OCI-M1 (cell line): ENCODE results near the gene PHF24.
"Not testable (repeated sequence)": the region's sequence is repeated elsewhere in the genome, so short reads cannot be mapped to it uniquely, and the experiment has no call there.

Experiments
- DNase-seq: peaks from one replicate; lab custom pipeline; 2025; lab: John Stamatoyannopoulos, UW

Gene PHF24

DNA sequence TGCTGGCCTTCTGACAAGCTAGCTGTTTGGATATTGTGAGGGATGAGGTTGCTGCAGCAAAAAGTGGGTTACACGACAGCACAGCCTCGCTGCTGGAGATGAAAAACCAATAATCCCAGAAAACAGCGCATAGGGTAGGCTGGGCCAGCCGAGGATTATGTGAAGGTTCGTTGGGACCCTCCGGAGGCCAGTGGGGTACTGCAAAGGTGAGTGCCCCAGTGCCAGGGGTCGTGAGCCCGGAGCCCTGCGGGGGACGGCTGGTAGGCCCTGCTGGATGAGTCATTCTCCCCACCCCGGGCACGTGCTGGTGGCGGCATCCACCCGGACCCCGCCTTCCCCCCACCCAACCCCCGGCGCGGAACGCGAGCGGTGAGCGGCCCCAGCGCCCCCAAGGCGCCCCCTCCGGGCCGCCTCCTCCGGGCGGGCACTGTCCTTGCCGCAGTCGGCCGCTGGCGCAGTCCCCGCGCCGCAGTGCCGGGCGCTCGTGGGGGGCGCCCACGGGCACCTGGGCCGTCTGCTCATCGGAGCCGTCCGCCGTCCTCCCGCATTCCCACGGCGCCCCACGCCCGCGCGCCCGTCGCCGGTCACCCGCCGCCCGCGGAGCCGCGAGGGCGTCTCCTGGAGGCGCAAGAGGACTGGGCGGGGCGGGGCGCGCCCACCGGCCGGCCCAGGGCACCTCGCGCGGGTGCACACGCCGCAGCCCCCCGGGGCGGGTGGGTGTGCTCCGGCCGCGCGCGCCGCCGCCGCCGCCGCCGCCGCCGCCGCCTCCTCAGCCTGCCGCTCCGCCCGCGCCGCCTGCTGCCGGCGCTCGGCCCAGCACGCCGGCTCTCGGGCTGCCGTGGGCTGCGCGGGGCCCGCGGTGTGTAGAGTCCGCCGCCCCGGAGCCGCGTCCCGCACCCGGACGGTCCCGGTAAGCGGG is at the start of gene PHF24:
PHF24 (plus strand) TSS at position 794 of the 919 bp plus-strand sequence. CDS start 13,014 bp downstream, outside the sequence.
- DNase-seq = no peak

DNA sequence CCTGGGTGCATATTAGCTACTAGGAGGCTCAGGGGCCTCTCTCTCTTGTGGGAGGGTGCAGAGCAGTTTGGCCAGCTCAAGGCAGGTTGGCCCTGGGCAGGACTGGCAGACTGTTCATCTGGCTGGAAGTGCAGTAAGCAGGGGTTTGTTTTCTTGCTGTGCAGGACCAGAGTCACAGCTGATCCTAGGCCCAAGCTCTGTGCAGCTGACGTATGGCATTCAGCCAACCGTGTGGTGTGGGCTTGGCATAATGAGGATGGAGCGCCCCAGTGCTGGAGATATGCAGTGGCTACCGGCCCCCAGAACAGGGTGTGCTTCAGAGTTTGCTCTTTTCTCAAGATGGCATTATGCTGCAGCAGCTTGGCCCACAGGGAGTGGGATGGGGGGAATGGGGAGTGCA is 31.0 kb upstream of the PHF24 start:
- no peak for DNase-seq

DNA sequence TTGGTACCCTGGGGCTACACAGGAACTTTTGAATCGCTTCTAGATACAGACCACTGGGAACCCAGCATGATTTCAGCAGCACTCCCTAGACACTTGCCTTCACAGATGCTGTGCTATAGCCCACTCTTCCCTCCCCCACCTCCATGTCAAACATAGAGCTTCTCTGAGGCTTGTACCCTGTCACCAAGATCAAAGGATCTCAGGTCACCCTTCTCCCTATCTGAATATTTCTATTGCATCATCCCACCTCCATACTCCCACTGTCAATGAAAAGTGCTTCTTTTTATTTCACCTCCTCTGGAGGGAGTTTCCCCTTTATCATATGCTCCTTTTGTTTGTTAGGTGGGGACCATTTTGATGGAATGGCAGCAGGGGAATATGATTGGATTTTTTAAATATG is 29.2 kb upstream of the PHF24 start:
- no peak for DNase-seq

DNA sequence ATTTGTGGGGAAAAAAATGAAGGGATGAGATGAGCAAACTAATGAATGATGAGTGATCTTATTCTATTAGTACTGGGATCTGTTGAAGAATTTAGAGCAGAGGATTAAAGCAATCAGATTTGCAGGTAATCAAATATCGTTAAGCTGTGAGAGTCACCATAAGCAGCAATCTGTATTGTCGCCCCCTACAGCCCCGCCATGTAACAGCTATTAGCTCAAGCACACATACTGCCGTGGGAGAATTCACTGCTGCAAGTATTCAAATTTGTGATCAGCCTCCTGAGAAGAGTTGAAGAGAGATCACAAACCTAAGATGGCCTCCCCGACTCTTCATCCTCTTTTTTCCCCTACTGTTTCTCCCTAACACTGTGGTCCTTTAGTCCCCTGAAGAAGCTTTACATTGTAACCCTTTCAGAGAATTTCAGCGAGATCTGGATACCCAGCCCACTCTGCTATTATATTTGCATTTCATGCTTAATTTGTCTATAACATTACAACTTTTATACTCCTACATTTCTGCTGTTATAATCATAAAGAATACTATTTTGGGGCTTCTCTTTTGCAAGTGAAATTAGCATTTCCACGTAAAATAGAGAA is 28.5 kb upstream of the PHF24 start:
- peak; percentile 50 for DNase-seq

DNA sequence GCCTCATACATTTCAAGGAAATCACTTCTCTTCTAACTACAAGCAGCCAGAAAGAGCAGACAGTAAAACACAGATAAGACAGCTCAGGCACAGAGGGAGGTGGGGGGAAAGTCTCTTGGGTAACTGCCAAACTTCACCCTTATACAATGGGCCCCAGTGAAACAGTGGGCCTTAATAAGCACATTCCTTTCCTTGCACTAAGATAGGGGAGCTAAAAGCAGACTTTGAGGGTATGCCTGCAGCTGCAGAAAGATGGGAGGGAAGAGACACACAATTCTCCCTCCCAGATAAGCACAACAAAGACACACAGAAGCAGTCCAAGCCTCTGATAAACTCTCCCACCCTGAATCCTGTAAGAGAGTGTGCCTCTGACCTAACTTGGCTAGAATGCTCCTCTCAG is 18.1 kb upstream of the PHF24 start:
- DNase-seq = peak; percentile 49

DNA sequence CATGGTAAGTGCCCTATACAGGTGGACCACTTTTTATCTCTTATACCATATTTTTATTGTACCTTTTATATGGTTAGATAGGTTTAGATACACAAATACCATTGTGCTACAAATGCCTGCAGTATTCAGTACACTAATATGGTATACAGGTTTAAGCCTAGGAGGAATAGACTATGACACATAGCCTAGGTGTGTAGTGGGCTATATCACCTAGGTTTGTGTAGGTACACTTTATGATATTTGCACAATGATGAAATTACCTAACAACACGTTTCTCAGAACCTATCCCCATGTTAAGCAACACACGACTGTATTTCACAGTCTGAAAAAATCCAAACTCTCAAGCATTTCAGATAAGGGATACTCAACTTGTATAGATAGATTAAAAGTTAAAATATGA is 9.6 kb upstream of the PHF24 start:
- DNase-seq = no peak

DNA sequence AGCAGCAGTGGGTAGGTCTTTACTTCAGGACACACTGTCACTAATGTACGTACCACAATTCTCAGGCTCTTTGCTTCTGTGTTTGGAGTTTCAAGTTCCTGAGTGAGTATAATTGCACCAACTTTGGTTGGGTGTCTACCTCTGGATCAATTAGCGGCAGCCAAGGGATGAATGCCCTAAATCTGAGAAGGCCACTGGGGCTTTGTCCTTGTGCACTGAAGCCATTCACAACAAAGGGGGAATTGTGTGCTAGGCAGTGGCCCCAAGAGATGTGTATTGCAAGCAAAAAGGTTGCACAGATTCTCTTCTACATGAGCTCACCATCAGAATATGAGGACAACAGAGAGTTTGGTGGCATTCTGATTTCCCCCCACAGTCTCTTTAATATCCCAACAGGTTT is 3.9 kb upstream of the PHF24 start:
- DNase-seq = no peak

DNA sequence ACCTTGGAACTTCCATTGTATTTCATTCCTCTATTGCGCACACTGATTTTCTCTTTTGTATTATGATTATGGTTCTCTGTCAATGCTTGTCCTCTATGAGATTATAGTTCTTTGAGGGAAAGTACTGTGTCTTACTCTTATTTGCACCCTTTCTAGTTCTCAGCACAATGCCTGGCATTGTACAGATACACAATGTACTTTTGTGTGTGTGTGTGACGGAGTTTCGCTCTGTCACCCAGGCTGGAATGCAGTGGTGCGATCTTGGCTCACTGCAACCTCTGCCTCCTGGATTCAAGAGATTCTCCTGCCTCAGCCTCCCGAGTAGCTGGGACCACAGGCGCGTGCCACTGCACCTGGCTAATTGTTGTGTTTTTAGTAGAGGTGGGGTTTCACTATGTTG is 2.0 kb upstream of the PHF24 start:
- not testable (repeated sequence) for DNase-seq

DNA sequence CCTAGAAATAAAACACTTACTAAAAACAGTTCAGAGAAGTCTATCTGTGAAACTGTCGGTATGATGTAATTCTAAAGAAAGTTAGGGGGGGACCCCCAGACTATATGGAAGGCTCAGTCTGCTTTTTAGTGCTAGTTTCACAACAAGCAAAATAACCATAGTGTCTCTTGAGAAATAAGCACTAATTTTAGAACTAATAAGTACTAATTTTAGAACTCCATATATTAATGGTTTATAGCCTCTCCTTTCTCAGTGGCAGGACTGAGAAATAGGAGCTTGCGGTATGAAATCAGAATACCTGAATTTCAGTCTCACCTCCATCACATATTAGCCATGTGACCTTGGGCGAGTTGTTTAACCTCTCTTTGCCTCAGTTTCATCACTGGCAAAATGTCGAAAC is 1.4 kb upstream of the PHF24 start:
- DNase-seq = no peak

DNA sequence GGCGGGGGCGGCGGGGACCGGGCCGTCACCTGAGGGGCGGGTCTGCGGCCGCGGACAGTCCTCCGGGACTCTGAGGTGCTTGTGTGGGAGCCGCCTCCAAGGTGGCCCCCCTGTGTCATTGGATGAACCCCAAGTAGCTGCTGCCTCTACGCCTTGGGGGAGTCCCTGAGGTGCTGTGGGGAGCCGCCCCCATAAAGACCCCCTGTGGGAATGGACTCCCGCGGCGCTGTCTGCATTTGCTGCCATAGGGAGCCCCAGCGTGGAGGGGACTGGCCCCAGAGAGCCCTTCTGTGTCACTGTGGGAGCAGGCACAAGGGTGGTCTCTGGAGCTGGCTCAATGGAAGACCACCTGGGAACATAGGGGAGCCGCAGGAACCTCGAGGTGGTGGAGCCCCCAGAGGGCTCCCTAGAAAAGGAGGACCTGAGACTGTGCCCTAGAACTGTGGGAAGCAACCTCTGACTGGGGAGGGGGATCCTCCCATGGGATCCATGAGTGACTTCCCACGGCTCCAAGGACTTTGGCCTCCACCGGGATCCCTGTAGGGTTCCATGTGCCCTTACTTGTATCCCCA is 412 bp downstream of the PHF24 start:
- DNase-seq = no peak

DNA sequence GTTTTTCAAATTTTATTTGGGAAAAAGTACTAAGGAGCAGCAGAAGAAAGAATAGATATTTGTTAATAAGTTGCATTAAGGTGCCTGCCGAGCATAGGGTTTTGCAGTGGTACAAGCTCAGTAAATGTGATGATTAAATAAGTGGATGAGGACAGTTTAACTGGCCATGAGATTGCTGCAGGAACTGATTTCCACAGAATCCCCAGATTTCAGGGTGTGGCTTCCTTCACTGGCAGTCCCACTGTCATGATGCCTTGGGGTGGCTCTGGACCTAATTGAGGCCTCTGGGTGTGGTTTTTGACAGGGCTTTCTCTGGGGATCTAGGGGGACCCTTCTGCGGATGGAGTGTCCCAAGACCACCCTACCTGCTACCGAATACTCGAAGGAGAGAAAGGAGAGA is 1.4 kb downstream of the PHF24 start:
- DNase-seq = no peak

DNA sequence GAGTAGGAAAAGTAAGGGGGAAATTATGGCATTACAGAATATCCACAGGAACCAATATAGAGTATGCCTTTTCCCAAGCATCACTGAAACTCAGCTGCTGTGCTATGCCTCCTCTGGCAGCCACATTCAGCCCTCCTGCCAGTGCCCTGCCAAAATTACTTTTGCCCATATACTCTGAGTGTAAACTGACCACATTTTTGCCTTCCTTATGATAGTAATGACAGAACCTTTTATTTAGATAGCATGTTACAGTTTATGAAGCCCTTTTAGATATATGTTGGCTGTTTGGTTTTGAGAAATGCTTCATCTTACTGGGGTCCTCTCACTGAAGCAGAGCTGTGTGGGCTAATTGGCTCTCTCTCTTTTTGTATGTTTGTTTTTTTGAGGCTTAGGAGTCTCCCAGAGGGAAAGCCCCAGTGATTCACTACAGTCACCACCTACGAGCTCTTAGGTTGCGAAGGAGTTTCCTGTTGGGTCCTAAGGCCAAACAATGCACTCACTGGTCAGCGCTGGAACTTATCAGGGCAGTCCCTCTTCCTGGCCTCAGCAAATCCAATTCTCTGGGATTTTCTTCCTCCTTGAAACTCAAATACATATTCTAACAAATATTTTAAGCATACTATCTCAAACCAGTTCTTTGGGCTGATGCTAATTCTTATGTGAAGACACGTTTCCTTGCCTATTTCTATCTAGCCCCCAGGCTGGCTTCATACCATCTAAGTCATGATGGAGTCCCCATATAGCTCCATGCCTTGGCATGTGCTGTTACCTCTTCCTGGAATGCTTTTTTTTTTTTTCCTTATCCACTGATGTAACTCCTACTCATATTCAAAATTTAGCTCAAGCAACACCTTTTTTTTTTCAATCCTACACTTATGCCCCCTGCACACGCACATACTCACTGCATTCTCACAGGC is 3.7 kb downstream of the PHF24 start:
- DNase-seq = no peak

DNA sequence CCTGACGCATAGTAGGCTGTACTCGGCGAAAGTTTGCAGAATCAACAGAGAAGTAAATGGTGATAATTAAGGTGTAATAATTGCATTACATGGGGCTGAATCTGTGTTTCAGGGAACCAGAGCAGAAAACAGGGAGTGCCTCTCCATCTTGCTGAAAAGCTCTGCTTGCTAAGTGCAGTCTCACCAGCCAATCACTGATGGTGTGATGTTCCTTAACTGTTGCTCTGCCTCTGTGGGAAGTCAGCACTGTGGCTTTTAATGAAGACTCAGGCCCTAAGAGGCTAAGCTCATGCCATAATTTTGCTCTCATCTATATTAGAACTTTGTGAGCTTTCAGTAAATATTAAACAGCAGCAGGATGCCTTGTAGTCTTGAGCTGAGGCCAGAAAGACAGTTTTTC is 4.5 kb downstream of the PHF24 start:
- no peak for DNase-seq

DNA sequence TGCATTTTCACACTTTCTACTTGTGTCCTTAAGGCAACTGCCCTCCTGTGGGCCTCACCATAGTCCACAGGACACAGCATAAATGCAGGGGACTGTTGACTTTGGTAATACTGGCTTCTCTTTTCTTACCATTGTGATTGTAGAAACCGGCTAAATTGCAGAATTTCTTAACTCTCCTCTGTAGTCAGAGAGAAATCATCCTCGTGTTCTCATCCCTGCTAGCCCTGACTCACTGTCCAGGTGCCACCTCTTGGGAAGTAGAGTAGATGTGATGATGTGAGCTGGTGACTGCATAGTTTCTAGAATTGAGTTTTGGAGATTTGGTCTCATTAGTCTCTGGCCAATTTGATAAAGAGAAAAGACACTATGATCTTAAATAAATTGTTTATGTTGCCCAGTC is 5.5 kb downstream of the PHF24 start:
- no peak for DNase-seq

DNA sequence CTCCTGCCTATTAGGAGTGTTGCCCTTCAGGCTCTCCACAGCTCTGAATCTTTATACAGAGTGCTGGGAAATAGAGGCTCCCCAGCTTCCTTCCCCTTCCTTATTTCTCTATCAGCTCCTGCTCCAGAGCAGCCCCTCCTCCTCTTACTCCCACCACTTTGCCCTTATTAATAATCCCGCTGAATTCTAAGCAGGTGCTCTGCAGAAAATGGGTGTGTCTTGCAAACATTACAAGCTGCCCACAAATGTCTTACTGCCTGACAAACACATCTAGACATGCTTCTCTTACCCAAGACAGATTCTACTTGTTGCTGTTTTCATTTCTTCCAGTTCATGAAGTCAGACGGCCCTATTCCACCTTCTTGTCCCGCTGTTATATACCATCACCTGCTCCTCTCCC is 6.4 kb downstream of the PHF24 start:
- DNase-seq = no peak

DNA sequence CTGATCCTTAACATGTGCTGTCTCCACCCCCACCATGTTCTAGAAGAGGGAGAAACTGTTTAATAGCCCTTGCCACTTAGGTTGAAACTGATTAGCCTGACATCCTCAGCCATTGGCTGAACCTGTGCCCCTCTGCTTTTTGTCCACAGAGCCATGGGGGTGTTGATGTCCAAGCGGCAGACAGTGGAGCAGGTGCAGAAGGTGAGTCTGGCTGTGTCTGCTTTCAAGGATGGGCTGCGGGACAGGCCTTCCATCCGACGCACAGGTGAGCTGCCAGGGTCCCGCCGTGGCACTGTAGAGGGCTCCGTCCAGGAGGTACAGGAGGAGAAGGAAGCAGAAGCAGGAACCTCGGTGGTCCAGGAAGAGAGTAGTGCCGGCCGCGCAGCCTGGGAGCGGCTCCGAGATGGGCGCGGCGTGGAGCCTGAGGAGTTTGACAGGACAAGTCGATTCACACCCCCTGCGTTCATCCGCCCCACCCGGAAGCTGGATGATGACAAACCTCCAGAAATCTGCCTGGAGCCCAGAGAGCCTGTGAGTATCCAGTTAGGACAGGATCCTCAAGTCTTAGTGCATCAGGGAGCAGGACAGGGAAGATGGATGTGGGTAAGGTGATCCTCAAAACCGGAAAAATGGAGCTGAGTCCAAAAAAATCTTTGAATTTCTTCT is 13.2 kb downstream of the PHF24 start:
- no peak for DNase-seq

DNA sequence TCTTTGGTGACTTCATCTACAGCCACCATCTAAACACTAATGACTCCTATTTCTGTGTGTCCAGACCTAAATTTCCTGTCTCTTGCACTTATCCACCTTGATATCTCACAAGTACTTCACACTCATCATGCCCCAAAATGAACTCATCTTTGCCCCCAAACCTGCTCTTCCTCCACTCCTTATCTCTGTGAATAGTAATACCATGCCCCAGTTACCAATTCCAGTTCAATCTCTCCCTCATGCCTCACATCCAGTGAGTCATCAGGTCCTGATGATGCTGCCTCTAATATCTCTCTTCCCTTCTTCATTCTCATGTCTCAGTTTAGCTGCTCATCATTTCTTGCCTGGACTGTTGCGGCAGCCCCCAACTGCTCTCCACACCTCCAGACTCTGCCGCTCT is 16.6 kb downstream of the PHF24 start:
- DNase-seq = no peak

DNA sequence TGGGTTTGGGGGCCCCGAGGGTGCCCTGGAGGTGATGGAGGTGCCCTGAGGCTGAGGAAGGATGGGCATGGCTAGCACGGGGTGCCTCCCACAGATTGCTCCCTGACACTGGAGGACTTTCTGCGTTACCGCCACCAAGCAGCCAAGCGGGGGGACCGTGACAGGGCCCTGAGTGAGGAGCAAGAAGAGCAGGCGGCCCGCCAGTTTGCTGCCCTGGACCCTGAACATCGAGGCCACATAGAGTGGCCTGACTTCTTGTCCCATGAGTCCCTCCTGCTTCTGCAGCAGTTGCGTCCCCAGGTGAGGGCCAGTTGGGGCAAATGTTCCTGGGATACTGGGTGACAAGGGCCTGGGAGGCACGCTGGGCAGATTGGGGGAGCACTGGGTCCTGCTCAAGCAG is 18.4 kb downstream of the PHF24 start:
- no peak for DNase-seq

DNA sequence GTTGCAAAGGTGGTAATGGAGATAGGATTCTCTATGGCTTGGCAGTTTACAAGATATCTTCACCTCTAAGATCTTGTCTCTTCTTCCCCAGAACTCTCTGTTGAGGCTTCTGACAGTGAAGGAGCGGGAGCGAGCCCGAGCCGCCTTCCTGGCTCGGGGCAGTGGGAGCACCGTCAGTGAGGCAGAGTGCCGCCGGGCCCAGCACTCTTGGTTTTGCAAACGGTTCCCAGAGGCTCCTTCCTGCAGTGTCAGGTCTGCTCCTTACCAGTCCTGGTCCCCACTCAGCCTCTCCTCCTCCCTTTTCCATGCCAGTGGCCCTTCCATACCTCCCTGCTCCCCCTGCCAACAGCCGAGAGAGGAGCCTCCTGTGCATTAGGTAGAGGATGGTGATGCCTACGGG is 18.9 kb downstream of the PHF24 start:
- no peak for DNase-seq

DNA sequence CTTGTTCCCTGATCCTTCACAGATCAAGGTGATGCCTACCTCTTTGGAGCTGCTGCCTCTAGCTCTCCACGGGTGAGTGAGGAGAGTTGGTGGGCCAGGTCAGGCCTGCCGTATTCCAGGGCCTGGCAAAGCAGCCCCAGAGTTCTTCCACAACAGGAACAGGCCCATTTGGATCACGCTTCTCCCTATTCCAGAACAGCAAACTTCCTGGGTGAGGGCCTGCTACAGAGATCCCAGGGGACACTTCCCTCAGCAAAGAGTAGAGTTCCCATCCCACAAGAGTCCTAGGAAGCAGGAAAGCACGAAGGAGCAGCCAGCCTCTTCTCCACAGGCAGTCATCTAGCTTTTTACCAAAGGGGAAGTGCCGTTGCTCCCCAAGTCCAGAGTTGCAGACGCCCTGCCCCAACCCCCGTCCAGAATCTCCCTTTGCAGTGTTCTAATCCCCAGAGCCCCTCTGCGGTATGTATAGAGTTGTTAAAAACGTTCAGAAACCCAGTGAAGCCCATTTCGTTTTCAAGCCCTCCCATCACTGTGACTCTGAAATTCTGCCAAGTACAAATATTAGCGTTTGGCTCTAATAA is 22.2 kb downstream of the PHF24 start:
- no peak for DNase-seq

DNA sequence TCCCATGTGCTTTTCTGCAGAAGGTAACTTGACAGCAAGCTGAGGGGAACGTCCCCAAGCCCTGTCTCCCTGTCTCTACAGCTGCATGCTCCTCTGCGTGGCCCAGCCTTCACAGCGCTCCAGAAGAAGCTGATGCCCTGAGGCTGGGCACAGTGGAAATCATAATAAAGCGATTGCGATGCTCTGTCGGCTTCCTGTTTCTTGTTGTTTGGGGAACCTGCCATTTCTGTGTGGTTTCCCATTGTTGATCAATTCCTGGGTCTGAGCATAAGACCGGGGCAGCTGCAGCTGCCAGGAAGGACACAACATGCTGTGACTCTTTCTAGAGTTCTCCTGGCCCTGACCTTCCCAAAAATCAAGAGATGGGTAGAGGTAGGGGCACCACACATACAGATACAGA is 24.3 kb downstream of the PHF24 start:
- no peak for DNase-seq
